ENCODE data around the gene NFKB2.
A peak's percentile ranks its signal among the peaks of the same experiment; 100 is the strongest.

The NFKB2 gene

GRCh38 chr10:102395400-102396316 lies at the start of gene NFKB2:
Gene NFKB2 (plus strand): TSS chr10:102395705. CDS start chr10:102395960, 255 bp downstream.
- in situ Hi-C loops (cut with MboI; ENCODE audit: low sequenced_read_pairs, unreplicated experiment), result no loop called here
- TF ChIP-seq CTCF (IDR thresholded peaks at IDR 0.05; ENCODE audit: borderline replicate concordance, control extremely low read depth, extremely low read depth, insufficient read depth, missing control alignments), result no peak
- DNase-seq (ENCODE audit: low spot score), result peak; percentile 94

GRCh38 chr10:102347236-102347828 lies 48.2 kb upstream of the NFKB2 start:
- TF ChIP-seq CTCF (IDR thresholded peaks at IDR 0.05; ENCODE audit: borderline replicate concordance, control extremely low read depth, extremely low read depth, insufficient read depth, missing control alignments), result peak; percentile 52
- in situ Hi-C loops (cut with MboI; ENCODE audit: low sequenced_read_pairs, unreplicated experiment), result no loop called here
- DNase-seq (ENCODE audit: low spot score), result peak; percentile 33

GRCh38 chr10:102352066-102352715 lies 43.3 kb upstream of the NFKB2 start:
- in situ Hi-C loops (cut with MboI; ENCODE audit: low sequenced_read_pairs, unreplicated experiment), result loop anchor here (5.0 kb wide), 1 partner anchor 110 kb away; the partner anchor contains the start of gene PITX3
- peak; percentile 88 for TF ChIP-seq CTCF (IDR thresholded peaks at IDR 0.05; ENCODE audit: borderline replicate concordance, control extremely low read depth, extremely low read depth, insufficient read depth, missing control alignments)
- peak; percentile 72 for DNase-seq (ENCODE audit: low spot score)

GRCh38 chr10:102354451-102354850 lies 41.1 kb upstream of the NFKB2 start:
- TF ChIP-seq CTCF (IDR thresholded peaks at IDR 0.05; ENCODE audit: borderline replicate concordance, control extremely low read depth, extremely low read depth, insufficient read depth, missing control alignments), result no peak
- in situ Hi-C loops (cut with MboI; ENCODE audit: low sequenced_read_pairs, unreplicated experiment), result loop anchor here (5.0 kb wide), 1 partner anchor 112 kb away; the partner anchor contains the start of gene PITX3
- DNase-seq (ENCODE audit: low spot score), result no peak

GRCh38 chr10:102358712-102359382 lies 36.7 kb upstream of the NFKB2 start:
- DNase-seq (ENCODE audit: low spot score), result no peak
- TF ChIP-seq CTCF (IDR thresholded peaks at IDR 0.05; ENCODE audit: borderline replicate concordance, control extremely low read depth, extremely low read depth, insufficient read depth, missing control alignments), result no peak
- in situ Hi-C loops (cut with MboI; ENCODE audit: low sequenced_read_pairs, unreplicated experiment), result no loop called here

- no peak for DNase-seq (ENCODE audit: low spot score)
- TF ChIP-seq CTCF (IDR thresholded peaks at IDR 0.05; ENCODE audit: borderline replicate concordance, control extremely low read depth, extremely low read depth, insufficient read depth, missing control alignments), result no peak
- in situ Hi-C loops (cut with MboI; ENCODE audit: low sequenced_read_pairs, unreplicated experiment), result no loop called here
These were observed 28.1 kb upstream of the NFKB2 start for GRCh38 chr10:102367441-102367840.
